Neural progenitor cell (in vitro differentiated cells): Measurements from ENCODE around the gene CREG1.

Experiments used
- CTCF ChIP-seq: fragments of 200-600 bp; sonication (generic); IDR thresholded peaks from 2 replicates; pipeline ENCODE4 v1.5.1; 2017; ENCODE audit warnings: antibody characterized with exemption, mild to moderate bottlenecking
- EZH2 ChIP-seq: fragments of 200-600 bp; sonication (generic); IDR thresholded peaks from 2 replicates; pipeline ENCODE4 v1.6.1; 2017; ENCODE audit warnings: antibody characterized with exemption, mild to moderate bottlenecking, moderate library complexity
- EZH2phosphoT487 ChIP-seq: fragments of 200-600 bp; sonication (generic); IDR thresholded peaks from 2 replicates; pipeline ENCODE4 v1.6.1; 2017; ENCODE audit warnings: antibody characterized with exemption

DNA sequence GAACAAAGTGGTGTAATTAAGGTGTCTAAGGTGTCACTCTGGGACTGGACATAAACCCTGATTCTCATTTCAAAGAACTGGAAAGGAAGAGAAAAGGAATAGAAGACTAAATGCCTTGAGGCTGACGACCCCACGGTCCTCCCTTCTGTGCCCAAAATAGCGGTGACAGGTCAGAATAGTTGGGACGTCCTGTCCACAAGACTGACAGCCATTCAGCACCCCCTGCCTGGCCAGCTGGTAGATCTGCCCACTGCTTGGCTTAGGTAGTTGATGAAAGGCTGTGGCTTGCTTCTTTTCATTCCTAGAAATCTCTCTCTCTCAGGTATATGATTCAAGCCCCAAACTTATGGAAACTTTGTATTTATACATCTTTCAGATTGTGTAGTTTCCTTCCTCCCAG is 26.4 kb upstream of the CREG1 start:
- no peak for TF ChIP-seq CTCF
- TF ChIP-seq EZH2: no peak
- TF ChIP-seq EZH2phosphoT487: no peak
